Astrocyte (in vitro differentiated cells and primary cell): Measurements from ENCODE around the gene NPDC1.

Source experiments
- CTCF ChIP-seq: IDR thresholded peaks from 2 replicates; pipeline ENCODE4 v1.5.1; 2011; ENCODE audit warnings: low read depth, mild to moderate bottlenecking, inconsistent platforms, low read length, moderate library complexity; ENCODE audit not compliant: insufficient read depth
- EZH2 ChIP-seq: IDR thresholded peaks from 2 replicates; pipeline ENCODE4 v1.6.1; 2012; ENCODE audit warnings: mild to moderate bottlenecking, low read length, inconsistent platforms; ENCODE audit not compliant: insufficient read depth

- TF ChIP-seq EZH2 (no peak), CTCF (no peak)
These were observed 24.4 kb upstream of the NPDC1 start, which contains the start of gene SAPCD2 for GRCh38 chr9:137070201-137070905.
